Stimulated activated CD4-positive, alpha-beta T cell treated with anti-CD3 and anti-CD28 coated beads, Interleukin-1b, Interleukin-23, amount 100 ng/mL, for 24 hours (primary cell): ENCODE data around the gene HMX2.

ENCODE experiments used
- DNase-seq, 4 experiments: peaks; one replicate each; pipeline ENCODE4 v3.0.0-alpha.2; 2020; ENCODE audit warnings: low read depth in 4 of 4, low spot score in 1 of 4

The HMX2 gene

DNA sequence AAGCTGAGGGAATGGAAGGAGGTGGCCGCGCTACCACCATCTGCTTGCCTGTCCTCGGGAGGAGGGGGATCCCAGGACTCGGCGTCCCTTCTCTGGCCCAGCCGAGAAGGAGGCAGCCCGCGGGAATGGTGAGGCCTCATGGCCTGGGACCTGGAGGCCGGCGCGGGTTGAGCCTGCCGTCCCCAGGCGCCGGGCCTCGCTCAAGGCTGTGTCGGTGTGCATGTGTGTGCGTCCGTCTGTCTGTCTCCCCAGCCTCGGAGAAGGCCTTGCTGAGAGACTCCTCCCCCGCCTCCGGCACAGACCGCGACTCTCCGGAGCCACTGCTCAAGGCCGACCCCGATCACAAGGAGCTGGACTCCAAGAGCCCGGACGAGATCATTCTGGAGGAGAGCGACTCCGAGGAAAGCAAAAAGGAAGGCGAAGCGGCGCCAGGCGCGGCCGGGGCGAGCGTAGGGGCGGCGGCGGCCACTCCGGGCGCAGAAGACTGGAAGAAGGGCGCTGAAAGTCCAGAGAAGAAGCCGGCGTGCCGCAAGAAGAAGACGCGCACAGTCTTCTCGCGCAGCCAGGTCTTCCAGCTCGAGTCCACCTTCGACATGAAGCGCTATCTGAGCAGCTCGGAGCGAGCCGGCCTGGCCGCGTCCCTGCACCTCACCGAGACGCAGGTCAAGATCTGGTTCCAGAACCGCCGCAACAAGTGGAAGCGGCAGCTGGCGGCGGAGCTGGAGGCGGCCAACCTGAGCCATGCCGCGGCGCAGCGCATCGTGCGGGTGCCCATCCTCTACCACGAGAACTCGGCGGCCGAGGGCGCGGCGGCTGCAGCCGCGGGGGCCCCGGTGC, 10.9 kb upstream of the HMX2 start:
- no peak for DNase-seq

DNA sequence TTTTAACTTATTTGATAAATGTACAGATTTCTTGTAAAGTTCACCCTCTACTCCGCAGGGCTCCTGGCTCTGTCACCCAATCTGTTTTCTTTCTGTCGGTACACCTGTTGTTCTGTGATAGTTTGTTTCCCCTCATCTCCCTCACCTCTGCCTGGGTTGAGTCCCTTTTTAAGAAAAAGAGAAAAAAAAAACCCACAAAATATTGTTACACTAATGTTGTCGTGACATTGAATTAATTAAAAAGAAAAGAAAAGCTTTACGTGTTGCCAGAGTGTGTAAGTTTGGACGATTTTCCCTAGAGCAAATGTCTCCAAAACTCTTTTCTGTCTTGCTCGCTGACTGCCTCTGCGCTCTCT, 8.8 kb upstream of the HMX2 start:
- DNase-seq = no peak

DNA sequence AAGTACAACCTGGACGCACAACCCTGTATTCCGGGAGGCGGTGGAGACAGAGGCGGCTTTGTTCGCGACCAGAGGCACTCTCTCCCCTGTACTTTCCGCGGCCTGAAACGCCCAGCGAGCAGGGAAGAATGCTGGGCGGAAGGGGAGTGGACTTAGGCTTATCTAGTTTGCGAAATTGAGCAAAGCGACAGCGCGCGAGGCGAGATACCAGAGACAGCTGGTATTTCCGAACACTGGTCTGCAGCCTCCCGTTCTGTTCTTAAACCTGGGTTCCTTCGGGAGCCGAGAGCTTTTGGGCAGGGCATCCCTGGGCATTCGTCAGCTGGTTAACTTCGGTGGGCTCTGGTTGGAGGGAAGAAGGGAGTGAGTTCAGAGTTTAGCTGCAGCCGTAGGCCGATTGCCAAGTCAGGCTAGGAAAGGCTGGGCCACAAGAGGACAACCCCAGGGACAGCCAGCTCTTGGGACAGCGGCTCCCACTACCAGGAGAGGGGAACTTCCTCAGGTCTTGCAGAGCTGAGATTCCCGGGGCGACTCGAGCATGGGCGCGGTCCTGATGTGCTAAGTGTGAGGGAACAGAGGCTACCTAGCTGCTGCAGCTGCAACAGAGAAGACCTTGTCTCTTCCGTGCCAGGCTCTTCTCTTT, 8.3 kb upstream of the HMX2 start:
- DNase-seq = no peak

DNA sequence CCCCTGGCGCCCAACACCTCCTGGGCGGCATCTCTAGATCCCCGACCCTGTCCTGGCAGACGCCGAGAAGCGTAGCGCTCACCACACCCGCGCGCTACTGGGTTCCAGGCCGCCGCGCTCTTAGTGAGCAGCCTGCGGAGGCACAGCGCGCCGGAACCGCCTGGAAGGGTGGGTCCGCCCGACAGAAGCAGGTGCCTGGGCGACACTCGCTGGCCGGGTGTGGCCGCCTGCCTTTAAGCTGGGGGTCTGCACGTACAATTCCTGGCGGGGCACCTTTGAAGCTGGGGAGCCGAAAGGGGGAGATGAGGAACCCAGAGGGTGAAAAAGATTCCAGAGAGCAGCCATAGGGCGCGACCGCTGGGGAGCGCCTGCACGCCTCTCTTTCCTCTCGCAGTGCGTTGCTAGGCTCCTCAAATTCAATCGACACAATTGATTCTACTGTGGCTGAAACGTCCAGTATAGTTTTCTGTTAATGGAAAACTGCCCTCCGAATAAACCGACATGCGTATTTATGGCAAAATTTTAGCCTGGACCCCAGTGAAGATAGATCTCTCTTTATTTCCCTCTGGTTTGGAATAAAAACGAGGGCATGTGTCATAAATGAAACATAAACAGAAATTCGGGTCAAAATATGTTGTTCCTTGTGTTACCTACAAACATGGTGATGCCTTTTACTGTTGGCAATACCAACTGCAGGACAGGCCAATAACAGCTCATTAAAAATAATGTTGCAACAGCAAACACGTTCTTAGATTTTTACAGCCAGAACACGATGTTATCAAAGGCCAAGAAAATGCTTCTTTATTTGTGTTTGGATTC, 7.6 kb upstream of the HMX2 start:
- no peak for DNase-seq

DNA sequence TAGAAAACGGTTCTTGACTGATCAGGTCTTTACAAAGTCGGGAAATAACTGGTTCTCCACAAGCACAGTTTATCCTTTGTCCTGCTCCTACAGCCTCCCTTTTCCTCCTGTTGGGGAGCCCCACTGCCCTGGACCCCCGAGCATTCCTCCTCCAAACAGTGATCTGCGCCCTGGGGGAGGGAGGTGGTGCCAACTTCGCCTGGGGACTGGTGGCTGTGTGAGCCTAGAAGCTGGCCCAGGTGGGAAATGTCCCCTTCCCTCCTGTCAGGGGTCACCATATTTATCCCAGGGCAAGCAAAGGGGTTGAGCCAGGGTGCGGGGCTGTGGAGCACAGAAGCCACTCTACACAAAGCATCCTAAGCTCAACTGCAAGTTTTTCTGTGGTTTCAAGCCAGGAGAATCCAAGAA, 6.9 kb upstream of the HMX2 start:
- DNase-seq = no peak

DNA sequence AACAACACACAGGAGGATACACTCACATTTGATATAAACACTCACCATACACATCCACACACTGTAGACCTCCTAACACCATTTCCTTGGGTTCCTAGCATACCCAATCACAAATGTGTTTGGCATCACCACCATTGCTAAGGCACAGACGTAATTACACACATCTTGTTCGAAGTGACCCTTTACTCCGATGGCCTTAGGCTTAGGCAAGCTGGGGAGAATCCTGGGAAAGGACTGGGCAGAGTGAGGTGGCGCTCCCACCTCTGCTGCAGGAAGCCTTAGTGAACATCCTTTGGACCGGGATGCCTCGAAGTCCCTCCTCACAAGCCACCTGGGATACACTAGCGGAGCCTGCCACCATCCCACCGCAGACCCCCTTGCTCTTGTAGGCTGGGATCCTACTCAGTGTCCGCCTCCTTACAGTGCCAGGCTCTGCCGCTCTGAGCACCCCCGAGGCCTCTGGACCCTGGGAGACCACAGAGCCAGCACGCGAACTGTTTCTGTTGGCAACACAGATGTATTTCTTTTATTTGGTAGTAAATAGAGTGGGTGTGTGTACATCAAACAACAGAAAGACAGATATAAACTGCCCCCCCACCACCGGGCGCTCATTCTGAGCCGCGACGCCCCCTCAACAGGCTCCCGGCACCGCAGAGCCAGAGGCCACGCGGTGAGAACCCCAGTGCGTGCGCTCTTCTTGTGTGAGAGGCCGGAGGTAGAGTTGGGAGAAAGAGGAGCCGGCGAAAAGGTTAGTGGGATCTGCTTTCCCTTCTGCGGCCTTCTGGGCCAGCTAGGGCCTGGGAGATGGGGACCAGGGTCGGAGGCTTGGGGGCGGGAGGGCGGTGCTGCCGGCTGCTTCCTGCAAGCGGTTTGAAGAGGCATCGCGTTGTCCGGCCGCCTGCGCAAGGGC, 5.9 kb upstream of the HMX2 start:
- no peak for DNase-seq

DNA sequence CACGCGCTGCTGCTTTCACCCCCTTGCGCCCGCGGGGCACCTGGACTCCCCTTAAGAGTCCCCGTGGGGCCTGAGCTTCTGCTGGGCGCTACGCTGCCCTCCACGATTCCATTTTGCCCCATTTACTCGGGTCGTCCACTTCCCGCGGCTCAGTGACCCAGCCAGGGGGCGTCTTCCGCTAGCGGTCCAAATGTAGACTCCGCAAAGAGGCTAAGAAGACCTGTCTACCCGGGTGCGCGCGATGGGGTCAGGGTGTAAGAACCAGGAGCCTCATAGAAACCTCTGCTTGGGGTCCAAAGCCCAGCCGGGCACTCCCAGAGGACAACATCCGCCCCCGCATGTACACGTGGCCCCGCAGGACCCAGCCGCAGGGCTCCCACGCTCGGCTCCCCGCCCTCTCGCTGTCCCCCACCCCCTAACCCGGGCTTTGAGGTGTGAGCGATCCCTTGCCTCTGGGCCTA, 5.2 kb upstream of the HMX2 start:
- DNase-seq = no peak

DNA sequence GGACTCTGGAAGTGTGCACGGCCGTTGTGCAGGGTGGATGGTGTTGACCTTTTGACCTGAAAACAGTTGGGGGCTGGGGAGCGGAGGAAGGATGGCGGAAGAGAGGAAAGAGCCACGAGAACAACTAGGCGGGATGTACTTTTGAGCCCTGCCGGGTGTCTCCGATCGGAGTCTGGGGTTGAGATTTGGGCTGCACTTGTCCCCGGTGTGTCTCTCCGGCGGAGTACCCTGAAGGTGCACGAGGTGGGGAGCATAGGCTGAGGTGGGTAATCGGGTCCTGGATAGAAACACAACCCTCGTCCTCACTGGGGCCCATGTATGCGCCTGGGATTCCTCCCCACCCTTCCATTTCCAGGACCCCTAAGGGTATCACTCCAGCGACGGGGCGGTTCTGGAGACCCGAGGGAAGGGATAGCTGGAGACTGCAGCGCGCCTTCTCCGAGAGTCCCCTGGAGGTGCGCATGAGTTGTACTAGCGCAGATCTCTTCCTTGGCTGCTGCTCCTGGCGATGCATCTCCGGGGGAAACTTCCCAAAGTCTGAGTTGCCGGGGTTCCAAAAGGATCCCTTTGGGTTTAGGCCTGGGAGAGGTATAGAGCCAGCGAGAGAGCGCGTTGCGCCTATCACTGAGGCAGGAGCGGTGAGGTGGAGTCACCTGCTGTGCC, 4.6 kb upstream of the HMX2 start:
- DNase-seq = no peak

DNA sequence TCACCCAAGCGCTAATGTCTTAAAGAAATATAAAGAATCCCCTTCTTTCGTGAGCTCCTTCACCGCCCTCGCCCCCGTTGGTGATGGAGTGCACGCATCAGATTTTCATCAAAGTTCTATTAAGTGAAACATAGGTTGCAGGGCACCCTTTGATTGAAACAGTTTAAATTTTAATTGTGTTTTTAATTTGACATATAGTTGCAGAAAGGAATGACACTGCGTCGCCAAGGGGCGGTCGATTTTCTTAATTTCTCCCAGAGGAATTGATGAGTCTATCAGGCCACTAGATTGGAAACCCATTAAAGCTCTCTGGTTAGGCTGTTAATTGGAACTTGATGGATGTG, 4.1 kb upstream of the HMX2 start:
- DNase-seq = no peak

DNA sequence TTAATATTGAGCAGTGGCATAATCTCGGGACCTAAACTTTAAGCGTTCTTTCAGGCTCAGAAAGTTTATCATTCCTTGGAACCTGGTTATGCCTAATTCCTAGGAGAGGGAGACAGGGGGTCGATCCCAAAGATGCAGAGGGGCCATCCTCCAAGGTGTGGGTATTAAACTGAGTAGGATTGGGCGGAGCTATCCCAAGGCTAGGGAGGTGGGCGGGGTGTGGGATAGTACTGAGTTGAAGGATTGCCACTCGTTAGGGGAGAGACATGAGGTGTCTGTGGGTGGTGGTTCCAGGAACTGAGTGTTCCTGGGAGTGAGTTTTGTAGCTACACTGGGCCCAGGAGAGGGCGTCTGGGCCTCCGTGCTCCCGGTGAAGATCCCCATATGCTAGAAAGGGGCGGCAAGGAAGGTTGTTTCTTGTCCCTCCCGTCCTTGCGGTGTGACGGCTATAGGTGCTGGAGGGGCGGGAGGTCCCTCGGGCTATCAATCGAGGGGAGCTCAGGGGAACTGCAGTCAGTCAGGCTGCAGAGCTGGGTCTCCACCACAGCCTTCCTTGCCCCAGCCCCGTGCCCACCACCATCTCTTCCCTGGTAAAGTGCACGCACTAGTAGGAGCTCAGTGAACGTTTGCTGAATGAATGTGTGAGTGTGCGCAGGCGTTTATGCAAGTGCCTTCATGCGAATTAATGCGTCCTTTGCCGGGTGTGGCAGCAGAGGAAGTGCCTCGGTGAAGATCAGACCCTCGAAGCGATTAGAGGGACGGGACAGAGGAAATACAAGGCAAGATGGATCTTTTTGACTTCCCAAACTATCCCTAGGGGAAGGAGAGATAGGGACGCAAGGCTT, 3.0 kb upstream of the HMX2 start:
- DNase-seq = no peak

DNA sequence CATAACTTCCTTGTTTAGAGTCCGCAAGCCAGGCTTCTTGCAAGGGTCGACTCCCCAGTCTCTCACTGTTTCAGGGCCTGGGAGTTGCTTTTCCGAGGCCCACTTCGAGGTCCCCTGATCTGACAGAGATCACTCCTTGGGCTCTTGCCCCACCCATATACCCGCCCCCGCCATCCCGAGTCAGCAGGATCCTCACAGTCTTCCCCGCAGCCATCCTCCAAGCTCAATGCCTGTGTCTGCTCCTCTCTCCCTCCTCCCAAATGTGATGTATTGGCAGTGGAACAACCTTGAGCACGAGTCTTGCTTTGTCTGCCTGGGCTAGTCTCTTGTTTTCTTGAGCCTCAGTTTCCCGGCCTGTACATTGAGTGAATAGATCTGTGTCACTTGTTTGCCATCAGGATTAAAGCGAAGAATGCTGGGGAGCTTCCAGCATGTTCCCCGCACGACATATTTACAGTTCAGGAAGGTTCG, 2.4 kb upstream of the HMX2 start:
- no peak for DNase-seq

DNA sequence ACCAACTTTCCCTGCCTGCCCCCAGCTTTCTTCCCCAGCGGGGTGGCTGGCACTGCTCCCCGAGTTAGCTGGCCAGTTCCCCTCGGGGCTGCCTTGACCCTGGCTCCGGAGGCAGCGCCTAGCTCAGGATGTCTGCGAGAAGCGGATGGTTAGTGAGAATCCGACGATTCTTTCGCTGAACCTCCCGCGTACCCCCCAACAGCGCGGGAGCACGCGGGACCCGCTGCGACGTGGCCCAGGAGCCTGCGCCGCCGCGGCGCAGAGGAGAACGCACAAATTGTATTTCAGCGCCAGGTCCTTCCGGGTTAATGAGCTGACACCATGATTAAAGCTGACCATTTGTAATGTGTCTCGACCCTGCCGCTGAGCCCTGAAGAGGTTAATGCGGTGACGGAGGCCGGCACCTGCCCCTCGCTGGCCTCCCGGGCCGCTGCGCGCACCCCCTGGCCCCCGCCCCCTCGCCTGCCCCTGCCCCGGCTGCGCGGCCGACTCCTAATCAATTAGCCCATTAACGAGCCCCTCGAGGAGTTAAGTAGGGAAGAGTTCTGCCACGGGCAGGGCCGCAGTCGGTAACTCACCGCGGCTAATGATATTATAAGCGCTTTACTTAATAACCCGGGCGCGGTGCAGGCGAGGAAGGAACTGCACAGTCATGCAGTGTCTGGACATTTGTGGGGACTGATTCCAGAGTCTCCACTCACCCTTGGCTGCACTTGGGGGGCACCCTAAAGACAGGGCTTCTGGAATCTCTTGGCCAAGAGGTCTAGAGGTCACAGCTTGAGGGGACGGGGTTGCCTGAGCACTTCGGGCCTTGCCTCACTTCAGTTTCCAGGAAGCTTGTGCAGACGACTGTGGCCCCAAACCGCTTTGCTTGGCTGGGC, 1.7 kb upstream of the HMX2 start:
- DNase-seq = no peak

DNA sequence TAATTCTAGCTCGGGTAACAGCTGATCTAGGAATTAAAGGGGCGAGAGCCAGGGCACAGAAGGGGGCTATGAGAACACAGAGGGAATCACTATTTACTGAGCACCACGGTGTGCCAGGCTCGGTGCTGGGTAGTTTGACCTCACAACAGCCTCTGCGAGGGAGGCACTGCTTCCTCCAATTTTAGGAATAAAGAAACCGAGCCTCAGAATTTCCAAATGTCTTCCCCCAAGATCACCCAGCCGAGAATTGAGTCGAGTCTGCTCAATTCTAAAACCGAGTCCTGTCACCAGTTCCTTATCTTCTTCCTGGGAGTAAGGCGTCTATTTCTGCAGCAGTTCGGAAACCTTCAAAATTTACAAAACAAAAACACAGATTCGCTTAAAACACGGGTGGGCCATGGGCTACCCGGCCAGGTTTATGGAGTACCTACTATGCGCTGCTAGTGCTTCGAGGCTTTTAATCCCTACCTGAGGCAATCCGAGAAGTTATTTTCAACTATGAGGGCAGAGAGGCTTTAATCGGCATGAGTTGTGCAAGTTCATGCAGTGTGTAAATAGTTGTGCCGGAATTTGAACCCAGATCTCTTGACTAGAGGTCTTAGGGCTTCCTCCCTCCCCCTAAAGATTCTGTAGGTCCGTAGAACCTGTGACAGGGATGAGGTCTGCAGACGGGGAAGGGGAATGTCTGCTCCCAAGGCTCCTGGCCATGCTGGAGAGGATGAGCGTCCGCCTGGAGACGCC, 872 bp upstream of the HMX2 start:
- DNase-seq = no peak

DNA sequence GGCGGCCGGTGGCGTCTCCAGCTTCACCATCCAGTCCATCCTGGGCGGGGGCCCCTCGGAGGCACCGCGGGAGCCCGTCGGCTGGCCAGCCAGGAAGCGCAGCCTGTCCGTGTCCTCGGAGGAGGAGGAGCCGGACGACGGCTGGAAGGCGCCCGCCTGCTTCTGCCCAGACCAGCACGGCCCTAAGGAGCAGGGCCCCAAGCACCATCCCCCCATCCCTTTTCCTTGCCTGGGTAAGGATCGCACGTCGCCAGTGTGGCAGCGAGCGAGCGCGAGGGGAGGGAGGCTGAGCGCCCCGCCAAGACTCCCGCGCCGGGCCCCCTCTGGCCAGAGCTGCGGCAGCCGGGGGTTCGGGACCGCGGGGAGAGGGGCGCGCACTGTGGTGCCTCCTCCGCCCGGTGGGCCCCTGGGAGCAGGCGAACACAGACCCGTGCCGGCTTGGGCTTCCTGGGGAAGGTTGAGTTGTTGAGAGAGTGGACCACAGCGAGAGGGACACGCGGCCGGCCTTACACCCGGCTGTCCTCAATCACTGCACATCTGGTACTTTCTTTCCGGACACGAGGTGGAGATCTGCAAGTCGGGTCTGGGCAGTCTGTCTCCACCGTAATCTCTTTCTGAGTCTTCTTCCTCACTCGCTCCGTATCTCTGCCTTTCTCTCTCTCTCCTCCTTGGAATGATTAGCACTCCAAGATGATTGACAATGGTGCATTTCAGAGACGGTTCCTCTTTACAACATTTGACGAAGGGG, 652 bp downstream of the HMX2 start:
- no peak for DNase-seq

DNA sequence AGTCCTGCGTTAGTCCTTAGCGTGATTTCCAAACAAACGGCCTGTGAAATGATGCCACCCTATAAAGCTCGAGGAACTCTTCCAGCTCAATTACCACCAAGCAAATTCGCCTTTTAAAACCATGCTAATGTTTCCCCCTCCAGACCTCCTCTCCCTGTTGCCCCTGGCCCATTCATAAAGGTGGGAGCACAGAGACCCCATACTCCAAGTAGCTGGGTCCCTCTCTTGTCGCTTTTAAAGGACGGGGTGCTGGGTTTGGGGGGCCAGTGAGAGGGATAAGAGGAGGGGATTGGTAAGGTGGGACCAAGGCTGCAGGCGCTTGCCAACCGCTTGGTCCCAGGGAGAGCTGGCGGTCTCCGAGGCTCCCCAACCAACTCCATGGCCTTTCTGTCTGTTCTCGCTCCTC, 1.2 kb downstream of the HMX2 start:
- no peak for DNase-seq

DNA sequence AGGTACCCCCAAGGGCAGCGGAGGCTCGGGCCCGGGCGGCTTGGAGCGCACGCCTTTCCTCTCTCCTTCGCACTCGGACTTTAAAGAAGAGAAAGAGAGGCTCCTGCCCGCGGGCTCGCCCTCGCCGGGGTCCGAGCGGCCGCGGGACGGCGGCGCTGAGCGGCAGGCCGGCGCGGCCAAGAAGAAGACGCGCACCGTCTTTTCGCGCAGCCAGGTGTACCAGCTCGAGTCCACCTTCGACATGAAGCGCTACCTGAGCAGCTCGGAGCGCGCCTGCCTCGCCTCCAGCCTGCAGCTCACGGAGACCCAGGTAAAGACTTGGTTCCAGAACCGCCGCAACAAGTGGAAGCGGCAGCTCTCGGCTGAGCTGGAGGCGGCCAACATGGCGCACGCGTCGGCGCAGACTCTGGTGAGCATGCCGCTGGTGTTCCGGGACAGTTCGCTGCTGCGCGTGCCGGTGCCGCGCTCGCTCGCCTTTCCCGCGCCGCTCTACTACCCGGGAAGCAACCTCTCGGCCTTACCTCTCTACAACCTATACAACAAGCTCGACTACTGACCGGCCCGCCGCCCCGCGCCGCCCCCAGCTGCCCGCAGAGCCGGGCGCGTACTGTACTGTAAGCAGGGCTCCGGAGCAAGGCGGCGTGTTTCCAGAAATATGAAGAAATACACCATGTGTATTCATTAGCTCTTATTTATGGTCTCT, 1.8 kb downstream of the HMX2 start:
- no peak for DNase-seq
